DLD1 (cell line): ENCODE data around the gene TRDN.
"Not testable (repeated sequence)": the region's sequence is repeated elsewhere in the genome, so short reads cannot be mapped to it uniquely, and the experiment has no call there.

Experiments
- in situ Hi-C: cut with HindIII; loops from 2 replicates; pipeline ENCODE4 v1.10.0; 2017; ENCODE audit warnings: low sequenced_read_pairs

Gene TRDN

DNA sequence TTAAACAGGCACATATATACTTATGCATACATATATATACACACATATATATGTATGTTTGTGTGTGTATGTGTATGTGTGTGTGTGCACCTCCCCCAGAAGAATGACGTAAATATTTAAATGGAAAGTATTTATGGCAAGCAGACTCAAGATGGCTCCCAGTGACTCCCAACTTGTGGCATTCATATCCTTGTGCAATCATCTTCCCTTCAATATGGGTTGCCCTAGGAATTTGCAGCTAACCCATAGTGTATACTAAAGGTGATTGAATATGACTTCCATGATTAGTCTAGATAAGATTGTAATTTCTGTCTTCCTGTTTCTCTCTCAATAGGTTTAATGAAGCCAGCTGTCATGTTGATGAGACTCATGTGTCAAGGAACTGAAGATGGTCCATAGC is 127.6 kb downstream of the TRDN start:
- in situ Hi-C loops = no loop called here

DNA sequence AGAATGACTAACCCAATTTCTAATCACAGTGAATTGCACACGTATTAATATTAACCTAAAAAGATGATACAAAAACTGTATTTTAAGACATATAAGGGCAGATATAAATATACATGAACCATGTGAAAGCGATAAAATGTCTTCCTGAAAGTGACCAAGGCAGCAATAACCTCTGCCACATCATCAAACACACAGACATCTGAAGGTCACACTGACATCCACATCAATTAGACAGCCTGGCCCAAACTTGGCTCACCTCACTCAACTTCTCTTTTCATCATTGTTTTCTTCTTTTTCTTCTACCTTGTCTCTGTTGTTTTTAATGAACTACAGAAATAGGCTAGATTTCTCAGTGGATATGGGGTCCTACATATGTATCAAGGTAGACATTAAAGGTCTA is 128.5 kb downstream of the TRDN start:
- in situ Hi-C loops = no loop called here

DNA sequence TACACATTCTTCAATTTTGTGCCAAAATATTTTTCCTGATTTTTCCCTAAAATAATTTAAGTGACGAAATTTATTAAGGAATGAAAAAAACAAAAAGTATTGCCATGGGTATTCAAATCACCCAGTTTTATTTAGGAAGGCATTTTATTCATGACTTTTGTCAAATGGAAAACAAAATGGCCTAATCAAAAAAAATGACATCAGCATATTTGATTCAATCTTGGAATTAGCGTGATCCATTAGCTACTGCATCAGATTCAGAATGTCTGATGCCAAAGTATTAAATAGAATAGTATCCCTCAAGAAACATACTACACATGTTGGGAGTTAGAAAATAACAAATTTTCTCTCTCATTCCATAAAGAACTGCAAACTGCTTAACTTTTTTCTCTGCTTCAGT is 129.2 kb downstream of the TRDN start:
- in situ Hi-C loops = no loop called here

DNA sequence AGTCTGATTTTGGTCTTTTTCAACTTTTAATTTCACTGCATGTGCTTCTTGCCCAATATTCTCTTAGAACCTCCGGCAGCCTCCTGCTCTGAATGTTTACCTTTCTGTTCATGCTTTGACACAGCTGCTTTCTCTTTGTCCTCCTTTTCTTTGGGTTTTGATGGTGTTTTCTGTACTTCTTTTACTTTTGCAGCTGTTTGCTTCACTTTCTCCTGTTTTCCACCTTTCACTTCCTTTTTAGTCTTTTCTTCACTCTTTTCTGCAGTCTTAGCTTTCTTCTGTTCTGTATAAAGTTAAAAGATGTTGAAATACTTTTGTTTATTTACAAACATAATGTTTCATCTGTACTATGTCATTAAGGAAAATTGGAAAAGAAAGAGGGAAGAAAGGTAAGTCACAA is 133.1 kb downstream of the TRDN start:
- in situ Hi-C loops = no loop called here

DNA sequence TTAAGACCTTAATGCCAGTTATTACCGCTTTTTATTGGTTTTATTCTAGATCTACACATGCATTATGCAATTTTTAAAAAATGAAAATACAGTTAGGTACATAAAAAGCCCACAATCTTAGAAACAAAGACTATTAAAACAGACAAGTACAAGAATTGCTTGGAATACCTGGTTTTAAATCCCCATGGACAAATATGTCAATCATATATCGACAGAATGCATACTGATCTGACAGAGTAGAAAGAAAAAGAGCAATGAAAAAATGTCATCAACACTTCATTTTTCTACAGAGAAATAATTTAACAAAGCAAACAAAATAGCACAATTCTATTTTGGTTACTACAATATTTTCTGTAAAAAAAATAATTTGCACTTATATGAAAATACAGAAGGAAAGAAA is 139.7 kb downstream of the TRDN start:
- in situ Hi-C loops = no loop called here

DNA sequence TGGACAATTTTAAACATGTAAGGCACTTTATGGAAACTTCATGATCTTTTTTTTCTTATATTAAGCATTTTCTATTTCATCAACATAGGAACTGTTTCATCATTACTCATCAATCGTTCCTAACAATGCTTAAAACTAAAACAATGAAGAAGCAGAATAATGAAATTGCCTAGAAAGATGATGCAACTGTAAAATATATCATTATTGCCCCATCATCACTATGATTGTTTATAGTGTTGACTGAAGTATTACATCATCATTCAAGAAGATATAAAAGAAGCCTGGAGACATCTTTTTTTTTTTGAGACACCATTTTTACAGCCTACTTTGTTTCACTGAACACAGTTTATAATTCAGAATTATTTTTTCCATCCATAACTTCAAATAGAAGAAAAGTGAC is 147.2 kb downstream of the TRDN start:
- in situ Hi-C loops = no loop called here

DNA sequence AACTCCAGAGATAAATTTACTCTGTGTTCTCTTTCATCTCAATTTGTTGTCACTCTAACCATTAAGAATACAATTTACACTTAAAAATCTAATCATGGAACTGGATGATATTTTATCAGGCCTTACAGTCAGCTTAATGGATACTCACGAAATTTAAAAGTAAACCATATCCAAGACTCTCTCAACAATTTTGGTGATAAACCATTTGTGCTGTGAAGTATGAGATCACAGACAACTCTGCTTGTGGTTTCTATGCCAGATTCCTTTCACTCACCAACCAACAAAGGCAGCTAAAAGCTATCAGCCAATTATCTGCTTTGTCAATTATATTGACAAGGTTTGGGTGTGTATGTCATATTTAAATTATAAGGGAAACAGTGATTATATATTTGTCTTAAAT is 155.8 kb downstream of the TRDN start:
- in situ Hi-C loops = no loop called here

DNA sequence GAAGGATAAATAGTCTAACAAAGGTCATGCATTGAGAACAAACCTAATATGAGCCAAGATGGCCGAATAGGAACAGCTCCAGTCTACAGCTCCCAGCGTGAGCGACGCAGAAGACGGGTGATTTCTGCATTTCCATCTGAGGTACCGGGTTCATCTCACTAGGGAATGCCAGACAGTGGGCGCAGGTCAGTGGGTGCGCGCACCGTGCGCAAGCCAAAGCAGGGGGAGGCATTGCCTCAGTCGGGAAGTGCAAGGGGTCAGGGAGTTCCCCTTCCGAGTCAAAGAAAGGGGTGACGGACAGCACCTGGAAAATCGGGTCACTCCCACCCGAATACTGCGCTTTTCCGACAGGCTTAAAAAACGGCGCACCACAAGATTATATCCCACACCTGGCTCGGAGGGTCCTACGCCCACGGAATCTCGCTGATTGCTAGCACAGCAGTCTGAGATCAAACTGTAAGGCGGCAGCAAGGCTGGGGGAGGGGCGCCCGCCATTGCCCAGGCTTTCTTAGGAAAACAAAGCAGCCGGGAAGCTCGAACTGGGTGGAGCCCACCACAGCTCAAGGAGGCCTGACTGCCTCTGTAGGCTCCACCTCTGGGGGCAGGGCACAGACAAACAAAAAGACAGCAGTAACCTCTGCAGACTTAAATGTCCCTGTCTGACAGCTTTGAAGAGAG is 164.6 kb downstream of the TRDN start:
- in situ Hi-C loops = not testable (repeated sequence)

DNA sequence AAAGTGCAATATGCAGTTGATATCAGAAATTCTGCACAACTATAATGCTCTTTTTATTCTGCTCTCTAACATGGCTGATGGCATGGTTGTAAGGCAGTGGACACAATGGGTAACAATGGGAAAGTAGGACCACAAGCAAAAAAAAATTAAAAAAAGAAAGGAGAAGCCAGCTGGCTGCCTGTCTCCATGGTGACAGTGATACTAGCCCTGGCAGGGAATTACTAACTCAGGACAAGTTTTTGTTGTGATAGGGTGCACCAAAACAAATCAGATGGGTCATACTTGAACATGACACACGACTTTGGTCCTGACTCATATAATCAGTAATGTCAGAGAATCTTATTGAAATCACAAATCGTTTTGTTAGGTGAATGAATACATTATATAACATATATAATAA is 169.4 kb downstream of the TRDN start:
- in situ Hi-C loops = no loop called here

DNA sequence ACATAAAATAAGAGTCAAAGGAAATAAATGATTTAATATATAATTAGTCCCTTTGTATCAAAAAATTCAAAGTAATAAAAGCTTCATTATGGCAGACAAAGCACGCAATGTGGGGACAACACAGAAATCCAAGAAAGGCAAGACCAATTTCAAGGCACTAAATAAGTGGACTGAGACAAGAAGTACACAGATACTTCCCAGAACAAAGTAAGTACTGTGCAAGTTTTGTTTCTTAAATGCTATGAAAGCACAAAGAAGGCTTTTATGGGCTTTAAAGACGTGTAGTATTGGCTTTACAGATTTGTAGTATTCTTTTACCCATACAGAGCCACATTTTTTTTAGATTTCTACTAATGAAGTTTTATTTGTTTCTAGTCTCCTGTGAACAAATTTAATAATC is 174.6 kb downstream of the TRDN start:
- in situ Hi-C loops = no loop called here

DNA sequence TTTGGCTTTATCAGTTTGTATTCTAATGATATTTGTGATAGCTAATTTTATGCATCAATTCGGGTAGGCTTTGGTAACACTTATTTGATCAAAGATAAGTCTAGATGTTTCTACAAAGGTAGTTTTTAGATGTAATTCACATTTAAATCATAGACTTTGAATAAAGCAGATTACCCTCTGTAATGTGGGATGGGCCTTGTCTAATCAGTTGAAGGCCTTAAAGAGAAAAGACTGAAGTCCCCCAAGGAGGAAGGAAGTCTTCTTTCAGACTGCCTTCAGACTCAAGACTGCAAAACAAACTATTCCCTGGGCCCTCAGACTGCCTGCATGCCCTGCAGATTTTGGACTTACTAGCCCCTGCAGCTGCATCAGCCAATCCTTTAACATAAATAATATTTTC is 178.5 kb downstream of the TRDN start:
- in situ Hi-C loops = no loop called here

DNA sequence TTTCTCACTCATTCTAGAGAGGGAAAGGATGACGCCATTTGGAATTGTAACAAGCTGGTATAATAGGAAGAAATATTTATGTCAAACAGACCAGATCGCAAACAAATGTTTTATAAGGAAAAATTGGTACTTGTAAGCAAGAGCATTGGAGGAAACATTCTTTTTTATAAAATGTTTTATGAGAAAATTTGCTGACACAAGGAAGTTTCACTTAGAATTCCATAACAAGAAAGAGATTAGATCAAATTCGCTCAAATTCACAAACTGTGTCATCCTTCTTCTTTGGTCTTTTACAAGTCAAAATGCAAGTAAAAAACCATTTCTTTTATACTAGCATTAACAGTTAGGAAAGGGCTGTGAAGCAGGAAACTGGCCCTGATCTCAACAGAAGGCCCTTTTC is 179.9 kb downstream of the TRDN start:
- in situ Hi-C loops = no loop called here

DNA sequence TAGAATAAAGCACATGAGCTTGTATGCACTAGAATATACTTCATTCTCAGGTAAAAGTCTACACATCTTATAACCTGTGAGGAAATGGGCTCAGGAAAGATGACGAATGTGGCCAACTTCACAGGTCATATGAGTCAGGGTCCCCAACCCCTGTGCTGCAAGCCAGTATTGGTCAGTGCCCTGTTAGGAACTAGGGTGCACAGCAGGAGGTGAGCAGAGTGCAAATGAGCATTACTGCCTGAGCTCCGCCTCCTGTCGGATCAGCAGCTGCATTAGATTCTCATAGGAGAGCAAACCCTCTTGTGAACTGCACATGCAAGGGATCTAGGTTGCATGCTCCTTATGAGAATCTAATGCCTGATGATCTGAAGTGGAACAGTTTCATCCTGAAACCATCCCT is 182.3 kb downstream of the TRDN start:
- in situ Hi-C loops = no loop called here

DNA sequence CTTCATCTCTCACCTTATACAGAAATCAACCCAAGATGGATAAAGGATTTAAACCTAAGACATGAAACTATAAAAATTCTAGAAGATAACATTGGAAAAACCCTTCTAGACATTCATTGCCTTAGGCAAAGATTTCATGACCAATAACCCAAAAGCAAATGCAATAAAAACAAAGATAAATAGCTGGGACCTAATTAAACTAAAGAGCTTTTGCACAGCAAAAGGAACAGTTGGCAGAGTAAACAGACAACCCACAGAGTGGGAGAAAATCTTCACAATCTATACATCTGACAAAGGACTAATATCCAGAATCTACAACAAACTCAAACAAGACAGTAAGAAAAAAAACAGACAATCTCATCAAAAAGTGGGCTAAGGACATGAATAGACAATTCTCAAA is 183.7 kb downstream of the TRDN start:
- in situ Hi-C loops = not testable (repeated sequence)

DNA sequence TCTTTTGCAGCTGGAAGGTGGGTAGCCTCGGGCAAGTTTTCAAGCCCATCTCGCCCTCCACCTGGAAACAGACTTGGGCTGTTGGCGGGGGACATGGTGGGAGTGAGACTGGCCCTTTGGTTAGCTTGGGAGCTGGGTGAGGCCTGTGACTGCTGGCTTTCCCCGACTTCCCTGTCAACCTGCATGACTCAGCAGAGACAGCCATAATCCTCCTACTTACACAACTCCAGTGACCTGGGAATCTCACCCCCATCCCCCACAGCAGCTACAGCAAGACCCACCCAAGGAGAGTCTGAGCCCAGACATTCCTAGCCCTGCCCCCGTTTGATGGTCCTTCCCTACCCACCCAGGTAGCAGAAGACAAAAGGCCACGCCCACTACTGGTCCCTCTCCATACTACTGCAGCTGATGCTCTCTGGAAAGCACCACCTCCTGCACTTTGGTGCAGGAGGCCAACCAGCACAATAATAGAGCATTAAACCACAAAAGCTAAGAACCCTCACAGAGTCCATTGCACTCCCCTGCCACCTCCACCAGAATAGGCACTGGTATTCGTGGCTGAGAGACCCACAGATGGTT is 188.4 kb downstream of the TRDN start:
- in situ Hi-C loops = no loop called here

DNA sequence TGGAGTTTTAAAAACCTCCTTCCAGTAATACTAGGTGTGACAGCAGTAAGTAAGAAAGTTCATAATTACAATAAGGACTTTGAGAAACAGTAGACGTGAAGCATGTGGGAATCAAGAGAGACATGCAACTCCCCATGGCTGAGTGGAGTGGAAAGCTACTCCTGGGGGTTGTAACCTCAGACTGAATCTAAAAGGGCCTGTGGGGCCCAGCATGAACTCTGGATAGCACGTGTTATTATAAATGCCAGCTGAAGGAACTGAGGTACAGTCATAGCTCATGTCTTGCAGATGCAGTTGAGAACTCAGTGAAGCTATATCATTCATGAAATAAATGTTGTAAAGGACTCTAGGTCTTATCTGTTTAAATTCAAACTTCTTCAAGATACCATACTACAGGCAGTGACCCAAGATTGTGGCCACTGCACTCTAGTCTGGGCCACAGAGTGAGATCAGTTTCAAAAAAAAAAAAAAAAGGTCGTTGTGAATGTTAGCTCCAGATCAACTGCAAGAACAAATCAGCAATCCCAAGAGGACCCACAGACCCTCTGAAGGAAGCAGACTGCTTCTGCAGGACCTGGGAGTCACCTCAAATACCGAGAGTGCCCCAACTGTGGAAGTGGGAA is 189.3 kb downstream of the TRDN start:
- in situ Hi-C loops = no loop called here

DNA sequence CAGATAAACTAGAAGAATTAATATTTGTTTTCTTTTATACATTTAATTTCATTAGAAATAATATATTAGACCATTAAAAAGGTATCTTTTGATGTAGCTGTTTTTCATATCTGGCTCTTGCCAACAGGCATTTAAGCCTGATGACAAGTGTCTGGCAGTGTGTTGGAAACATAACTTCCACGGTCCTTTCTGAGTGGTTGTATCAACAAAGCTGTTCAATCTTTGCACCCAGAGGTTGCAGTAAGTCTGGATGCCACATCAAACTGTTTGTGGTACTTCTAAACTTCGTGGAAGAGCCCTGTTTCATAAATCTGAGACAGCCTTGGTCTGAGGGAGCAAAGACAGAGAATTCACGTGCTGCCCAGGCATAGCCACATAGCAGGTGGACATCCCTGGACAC is 197.4 kb downstream of the TRDN start:
- in situ Hi-C loops = no loop called here

DNA sequence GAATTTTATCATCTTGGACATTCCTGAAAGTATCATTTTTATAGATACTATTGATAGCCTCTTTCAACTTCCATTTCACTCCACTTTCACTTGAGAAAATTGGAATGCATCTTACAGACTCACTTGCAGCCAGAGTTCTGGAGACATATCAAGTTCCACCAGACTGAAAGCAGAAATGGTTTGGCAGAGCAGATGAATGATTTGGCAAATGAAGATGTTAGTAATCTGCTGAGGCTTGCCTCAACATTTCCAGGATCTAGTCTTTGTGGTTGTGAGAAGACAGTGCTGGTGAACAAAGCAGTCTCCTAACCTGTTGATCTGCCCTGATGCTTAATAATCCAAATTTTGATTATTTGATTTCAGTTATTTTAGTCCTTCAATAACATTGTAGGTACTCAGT is 202.6 kb downstream of the TRDN start:
- in situ Hi-C loops = no loop called here

DNA sequence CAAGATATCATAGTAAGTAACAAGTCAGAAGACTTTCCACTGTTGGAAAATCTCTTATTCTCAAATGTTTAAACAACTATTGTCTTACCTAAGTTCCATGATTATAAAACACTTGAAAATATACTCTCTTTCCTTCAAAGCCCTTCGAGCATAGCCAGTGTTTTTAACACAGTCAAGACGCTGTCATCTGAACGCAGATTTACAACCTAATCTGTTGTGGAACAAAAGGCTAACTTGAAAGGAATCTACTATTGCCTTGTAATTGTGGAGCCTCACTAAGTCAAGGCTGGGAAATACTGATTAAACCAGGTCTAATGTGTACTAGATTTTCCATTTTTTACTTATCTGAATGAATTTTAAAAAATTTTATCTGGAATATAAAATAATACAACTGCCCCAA is 205.8 kb downstream of the TRDN start:
- in situ Hi-C loops = no loop called here

DNA sequence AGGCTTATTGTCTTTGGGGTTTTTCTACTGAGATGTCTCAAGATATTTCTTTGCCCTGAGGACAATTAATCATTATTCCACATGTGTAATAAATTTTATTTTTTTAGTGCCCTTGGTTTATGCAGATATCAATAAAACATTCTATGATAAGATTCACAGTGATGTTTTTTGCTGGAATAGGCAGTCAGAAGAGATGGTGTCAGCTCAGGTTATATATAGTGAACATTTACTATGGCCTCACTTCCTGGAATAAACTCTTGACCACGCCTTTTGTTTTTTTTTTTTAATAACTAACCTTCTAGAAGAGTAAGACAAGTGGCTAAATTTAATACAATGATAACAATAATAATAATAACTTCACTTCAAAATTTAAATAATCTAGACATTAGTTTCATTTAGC is 209.7 kb downstream of the TRDN start:
- in situ Hi-C loops = no loop called here

DNA sequence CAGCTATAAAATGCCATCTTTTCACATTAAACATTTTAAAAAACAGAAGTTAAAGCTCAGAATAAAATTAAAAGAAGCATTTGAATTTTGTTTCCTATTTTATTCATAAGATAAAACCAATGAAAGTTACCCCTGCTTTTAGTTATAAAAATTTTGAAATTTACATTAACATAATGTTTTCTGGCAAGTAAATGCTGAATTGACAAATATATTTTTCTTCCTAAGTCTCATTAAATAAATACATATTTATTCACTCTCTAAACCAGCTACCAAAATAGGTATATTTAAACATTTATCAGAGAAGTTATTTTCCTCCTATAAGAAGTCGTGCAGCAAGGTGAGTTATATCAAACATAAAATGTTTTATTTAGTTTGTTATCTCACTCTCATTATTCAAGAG is 213.6 kb downstream of the TRDN start:
- in situ Hi-C loops = no loop called here

DNA sequence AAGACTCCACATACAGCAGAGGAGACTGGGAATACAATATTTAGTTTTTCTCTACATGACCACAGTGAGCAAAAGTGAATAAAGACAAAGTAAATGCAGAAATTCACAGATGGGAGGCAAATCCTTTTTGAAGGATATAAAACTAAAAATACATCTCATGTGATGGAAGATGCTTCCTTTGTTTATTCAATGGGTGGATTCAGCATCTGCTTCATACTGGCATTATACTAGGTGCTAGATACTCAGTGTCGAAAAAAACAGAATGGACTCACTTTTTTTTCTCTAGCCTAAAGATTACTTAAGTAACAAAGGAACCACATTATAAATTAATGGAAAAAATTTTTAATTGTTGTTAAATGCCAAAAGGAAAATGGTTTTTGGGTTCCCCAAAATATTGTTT is 216.2 kb downstream of the TRDN start:
- in situ Hi-C loops = no loop called here

DNA sequence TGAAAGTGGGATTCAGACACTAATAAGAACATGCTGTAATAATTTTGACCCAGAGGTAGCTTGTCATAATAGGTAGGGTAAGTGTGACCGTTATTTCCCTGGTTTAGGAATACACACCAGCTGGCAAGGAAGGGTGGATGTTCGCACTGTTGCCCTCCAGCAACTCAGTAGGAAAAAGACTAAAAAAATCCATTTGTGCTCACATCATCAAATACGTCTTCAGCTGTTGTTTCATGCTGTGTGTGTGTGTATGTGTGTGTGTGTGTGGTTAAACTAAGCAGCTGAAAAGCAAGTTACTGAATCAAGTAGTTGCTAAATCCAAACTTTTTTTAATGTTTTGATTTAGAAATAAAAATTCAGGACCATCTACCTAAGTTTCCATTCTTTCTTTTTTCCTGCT is 218.7 kb downstream of the TRDN start:
- in situ Hi-C loops = no loop called here
